H1 (cell line): Measurements from ENCODE around the gene SMG5. TPM values are rescaled to one million over a fixed set of nuclear protein-coding genes. Genes with fewer than 3 reads are reported as not detected.

ENCODE experiments used
- CEBPB ChIP-seq: IDR thresholded peaks from 2 replicates; pipeline ENCODE4 v1.6.1; 2012; ENCODE audit warnings: low read depth, low read length
- CHD1 ChIP-seq: IDR thresholded peaks from 2 replicates; pipeline ENCODE4 v1.6.1; 2012; ENCODE audit warnings: low read depth, low read length, improper control_type of control experiment
- CHD7 ChIP-seq: fragments of 300-600 bp; sonication (generic); IDR thresholded peaks from 2 replicates; pipeline ENCODE4 v1.7.1; 2012; ENCODE audit warnings: low read length, moderate library complexity, mild to moderate bottlenecking, inconsistent platforms; ENCODE audit not compliant: insufficient replicate concordance
- CTCF ChIP-seq, 3 experiments: IDR thresholded peaks; 1 replicate in 2 of 3; 2 replicates in 1 of 3; pipeline versions ENCODE4 v1.5.1 to v1.6.1; 2011; ENCODE audit warnings: low read length in 3 of 3, mild to moderate bottlenecking in 3 of 3, inconsistent platforms in 2 of 3, low read depth in 1 of 3, moderate library complexity in 1 of 3; ENCODE audit not compliant: insufficient read depth in 1 of 3; ENCODE audit errors: control extremely low read depth in 1 of 3
- HDAC6 ChIP-seq: IDR thresholded peaks from one replicate; pipeline ENCODE4 v1.7.1; 2012; ENCODE audit warnings: low read depth, mild to moderate bottlenecking, inconsistent platforms, low read length, moderate library complexity
- KDM4A ChIP-seq: IDR thresholded peaks from one replicate; pipeline ENCODE4 v1.7.1; 2012; ENCODE audit warnings: low read depth, mild to moderate bottlenecking, moderate library complexity, low read length, inconsistent platforms; ENCODE audit not compliant: severe bottlenecking
- SIRT6 ChIP-seq: IDR thresholded peaks from one replicate; pipeline ENCODE4 v1.7.1; 2012; ENCODE audit warnings: low read length, inconsistent platforms
- SP2 ChIP-seq: IDR thresholded peaks from 2 replicates; pipeline ENCODE4 v1.6.1; 2012; ENCODE audit warnings: mild to moderate bottlenecking, low read length, inconsistent platforms
- polyA plus RNA-seq, 7 experiments: library from polyadenylated mRNA; depleted of rRNA in 3 of 7; stranded (reverse) in 5 of 7; unstranded in 2 of 7; fragments of >200 nt in 5 of 7; fragments of 200-250 nt in 2 of 7; gene quantifications; 1 replicate in 5 of 7; 2 replicates in 1 of 7; 4 replicates in 1 of 7; pipeline versions ENCODE4 v1.2.1 to v1.2.3, GENCODE V29; 2011 to 2013; ENCODE audit warnings: missing spikeins in 2 of 7, mixed read lengths in 2 of 7
- total RNA-seq: library from RNA; stranded (reverse); fragmentation: NEBNext Ultra II Directional; extraction: Animal tissue kit (Norgen Biotek cat#: 25700); gene quantifications from 2 replicates; pipeline ENCODE4 v1.2.1, GENCODE V29; 2021

Gene SMG5
- total and polyA plus RNA-seq, 2 of the 8 experiments (the other 6 are each of a cell fraction or from before 2014, with no cell fraction given), result 32.7 to 98.0 TPM

- TF ChIP-seq CTCF (IDR thresholded peaks at IDR 0.05; ENCODE audit: control extremely low read depth in 1 of 3, insufficient read depth in 1 of 3, low read depth in 1 of 3, low read length in 3 of 3), result no peak
- no peak for TF ChIP-seq HDAC6
- no peak for TF ChIP-seq CHD7
- no peak for TF ChIP-seq SIRT6
- no peak for TF ChIP-seq SP2
- TF ChIP-seq CHD1, result no peak
- no peak for TF ChIP-seq CEBPB
- TF ChIP-seq KDM4A, result peak; percentile 98
These were observed at the start of gene SMG5 (continued) for GRCh38 chr1:156282479-156283222.
